K562 (cell line): Measurements from ENCODE around the gene ZNF385C. TPM values are rescaled to one million over a fixed set of nuclear protein-coding genes. Genes with fewer than 3 reads are reported as not detected.

ENCODE experiments used
- ARID2 ChIP-seq: fragments of 450-650 bp; IDR thresholded peaks from 2 replicates; pipeline ENCODE4 v1.6.1; 2017; ENCODE audit warnings: antibody characterized with exemption, mild to moderate bottlenecking
- BCOR ChIP-seq: fragments of 450-650 bp; IDR thresholded peaks from 2 replicates; pipeline ENCODE4 v1.6.1; 2016
- BRF1 ChIP-seq: IDR thresholded peaks from 3 replicates; pipeline ENCODE4 v1.6.1; 2011; ENCODE audit warnings: borderline replicate concordance, mild to moderate bottlenecking; ENCODE audit not compliant: insufficient read length; ENCODE audit errors: extremely low read depth
- CBX3 ChIP-seq, 2 experiments: IDR thresholded peaks; 1 replicate in 1 of 2; 2 replicates in 1 of 2; pipeline ENCODE4 v1.6.1; 2012; ENCODE audit warnings: inconsistent platforms in 2 of 2, low read length in 2 of 2, borderline replicate concordance in 1 of 2, control low read depth in 1 of 2
- CEBPB ChIP-seq: fragments of 450-650 bp; IDR thresholded peaks from 2 replicates; pipeline ENCODE4 v1.6.1; 2016; ENCODE audit warnings: missing genetic modification characterization, missing compliant biosample characterization
- ESRRA ChIP-seq: fragments of 450-650 bp; IDR thresholded peaks from 2 replicates; pipeline ENCODE4 v1.6.1; 2014; ENCODE audit warnings: low read depth, mild to moderate bottlenecking, moderate library complexity, borderline replicate concordance
- ETV1 ChIP-seq: fragments of 450-650 bp; conservative IDR thresholded peaks from 2 replicates; pipeline ENCODE4 v1.6.1; 2016; ENCODE audit warnings: missing genetic modification characterization, control low read depth, low read depth, missing compliant biosample characterization
- FOXK2 ChIP-seq, 2 experiments: fragments of 450-650 bp; IDR thresholded peaks in 1 of 2; conservative IDR thresholded peaks in 1 of 2; 2 replicates each; pipeline ENCODE4 v1.6.1; 2016; ENCODE audit warnings: low read depth in 2 of 2, mild to moderate bottlenecking in 1 of 2
- GATA2 ChIP-seq: sonication (generic); formaldehyde crosslinking; IDR thresholded peaks from 2 replicates; pipeline ENCODE4 v1.4.0; 2020; ENCODE audit warnings: mild to moderate bottlenecking, missing genetic modification reagents
- HDAC6 ChIP-seq: IDR thresholded peaks from 2 replicates; pipeline ENCODE4 v1.6.1; 2012; ENCODE audit warnings: low read depth, mild to moderate bottlenecking, control low read depth, inconsistent platforms, low read length, moderate library complexity
- HNRNPL ChIP-seq: fragments of 200-400 bp; formaldehyde crosslinking; IDR thresholded peaks from 2 replicates; pipeline ENCODE4 v1.6.1; 2017; ENCODE audit warnings: low read depth, mild to moderate bottlenecking, low read length
- KAT2B ChIP-seq: IDR thresholded peaks from one replicate; pipeline ENCODE4 v1.6.1; 2012; ENCODE audit warnings: low read depth, mild to moderate bottlenecking, control low read depth, inconsistent platforms, low read length, moderate library complexity
- KLF16 ChIP-seq: IDR thresholded peaks from 2 replicates; pipeline ENCODE4 v1.6.1; 2016; ENCODE audit warnings: antibody characterized with exemption
- NCOA1 ChIP-seq: fragments of 450-650 bp; IDR thresholded peaks from 2 replicates; pipeline ENCODE4 v1.6.1; 2016; ENCODE audit warnings: low read depth
- NRF1 ChIP-seq, 2 experiments: fragments of 450-650 bp; IDR thresholded peaks in 1 of 2; conservative IDR thresholded peaks in 1 of 2; 2 replicates each; pipeline ENCODE4 v1.6.1; 2014; ENCODE audit warnings: mild to moderate bottlenecking in 2 of 2
- POLR2H ChIP-seq: IDR thresholded peaks from 2 replicates; pipeline ENCODE4 v1.6.1; 2016; ENCODE audit warnings: missing genetic modification characterization, low read depth, mild to moderate bottlenecking, control low read depth, missing compliant biosample characterization, moderate library complexity
- RNF2 ChIP-seq: sonication (generic); IDR thresholded peaks from 2 replicates; pipeline ENCODE4 v1.6.1; 2016
- TCF3 ChIP-seq: sonication (generic); formaldehyde crosslinking; IDR thresholded peaks from 2 replicates; pipeline ENCODE4 v1.4.0; 2020; ENCODE audit warnings: mild to moderate bottlenecking, missing genetic modification reagents
- TGIF2 ChIP-seq: sonication (generic); formaldehyde crosslinking; IDR thresholded peaks from 2 replicates; pipeline ENCODE4 v1.8.1; 2022; ENCODE audit warnings: mild to moderate bottlenecking, missing genetic modification reagents, moderate library complexity
- XRCC5 ChIP-seq: fragments of 200-400 bp; formaldehyde crosslinking; IDR thresholded peaks from 2 replicates; pipeline ENCODE4 v1.6.1; 2017; ENCODE audit warnings: low read depth, mild to moderate bottlenecking, low read length
- ZNF212 ChIP-seq: fragments of 450-650 bp; formaldehyde crosslinking; IDR thresholded peaks from 2 replicates; pipeline ENCODE4 v1.4.0; 2020; ENCODE audit warnings: mild to moderate bottlenecking
- ZNF444 ChIP-seq: fragments of 250-450 bp; sonication (Bioruptor Pico); IDR thresholded peaks from 2 replicates; pipeline ENCODE4 v1.4.0; 2020; ENCODE audit warnings: mild to moderate bottlenecking, moderate library complexity
- polyA plus RNA-seq, 8 experiments: library from polyadenylated mRNA; depleted of rRNA in 4 of 8; stranded (reverse) in 5 of 8; unstranded in 3 of 8; fragments of >200 nt; fragmentation: Nextera tagmentation in 2 of 8; fragmentation: Illumina TruSeq in 1 of 8; extraction: Ambion mirVana in 2 of 8; extraction: Trizol in 1 of 8; gene quantifications; 2 replicates each; pipeline versions ENCODE4 v1.2.1 to v1.2.3, GENCODE V29; 2011 to 2014; ENCODE audit warnings: inconsistent platforms in 1 of 8, missing spikeins in 1 of 8
- total RNA-seq, 7 experiments: library from RNA; depleted of rRNA in 6 of 7; stranded (reverse); fragments of >200 nt in 6 of 7; fragmentation: Illumina TruSeq in 2 of 7; extraction: Trizol in 2 of 7; gene quantifications; 2 replicates each; pipeline versions ENCODE4 v1.2.1 to v1.2.3, GENCODE V29; 2011 to 2021; ENCODE audit warnings: low replicate concordance in 1 of 7
- TF ChIP-seq, protein P1 (sequence below): fragments of 450-650 bp; IDR thresholded peaks from one replicate; pipeline ENCODE4 v1.6.1; 2018; ENCODE audit warnings: mild to moderate bottlenecking, moderate library complexity; ENCODE audit not compliant: partially characterized antibody

ZNF385C gene
- total and polyA plus RNA-seq, 9 of the 15 experiments (the other 6 are each of a cell fraction or from before 2014, with no cell fraction given): 0.03 to 0.35 (median 0.18) TPM; not detected in 1

DNA sequence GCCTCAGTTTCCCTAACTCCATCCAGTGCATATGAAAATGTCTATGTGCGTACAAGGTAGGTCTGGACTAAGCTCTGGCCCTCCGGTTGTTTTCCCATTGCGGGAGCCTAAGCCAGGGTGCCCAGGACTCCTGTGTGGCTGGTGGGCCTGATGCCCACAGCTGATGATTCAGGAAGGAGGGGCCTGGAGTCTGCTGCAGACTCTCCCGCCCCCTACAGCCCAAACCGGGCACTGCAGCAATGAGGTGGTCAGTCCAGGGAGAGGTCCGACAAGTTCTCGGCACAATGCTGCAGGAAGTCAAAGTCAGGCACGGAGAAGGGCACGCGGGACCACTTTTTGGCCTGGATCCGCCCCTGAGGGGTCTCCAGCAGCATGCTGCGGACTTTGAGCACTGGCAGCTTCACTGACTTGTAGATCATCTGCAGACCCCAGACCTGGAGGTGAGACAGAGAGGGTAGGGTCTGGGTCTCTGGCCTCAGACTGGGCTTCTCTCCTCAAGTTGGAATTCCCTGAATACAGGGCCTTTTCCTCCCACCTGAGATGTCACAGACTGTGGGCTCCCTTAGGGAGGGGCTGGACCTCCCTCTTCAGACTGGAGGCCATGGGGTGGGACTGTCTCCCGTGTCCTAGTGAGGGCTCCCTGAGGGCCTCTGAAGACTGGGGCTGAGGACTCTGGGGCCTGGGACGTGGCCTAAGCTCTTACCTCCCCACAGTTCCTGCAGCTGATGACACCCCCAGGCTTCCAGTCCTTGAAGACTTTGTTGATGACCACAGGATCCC is 3.4 kb upstream of the ZNF385C start (continued):
- TF ChIP-seq ZNF212 (CRISPR knock-in tag): no peak
- TF ChIP-seq NCOA1: no peak
- TF ChIP-seq ESRRA: 0 out of 2 replicates have a peak, but pooled peaks have one; percentile 16
- no peak for TF ChIP-seq ETV1
- no peak for TF ChIP-seq BRF1
- TF ChIP-seq BCOR: peak; percentile 77
- peak; percentile 69; the same call in 1 of the 2 replicates for TF ChIP-seq KLF16
- TF ChIP-seq CEBPB (tag): no peak
- no peak for TF ChIP-seq KAT2B
- no peak for TF ChIP-seq NRF1 (conservative IDR thresholded peaks at IDR 0.05 in 1 of 2, IDR thresholded peaks at IDR 0.05 in 1 of 2)
- TF ChIP-seq ARID2: peak; percentile 80; the same call in 1 of the 2 replicates
- no peak for TF ChIP-seq POLR2H (tag)
- TF ChIP-seq GATA2 (CRISPR knock-in tag): no peak
- TF ChIP-seq TGIF2: no peak
- no peak for TF ChIP-seq CBX3 (IDR thresholded peaks at IDR 0.05; ENCODE audit: borderline replicate concordance in 1 of 2, low read length in 2 of 2)
- no peak for TF ChIP-seq TCF3 (CRISPR knock-in tag)
- TF ChIP-seq, protein P1, sequence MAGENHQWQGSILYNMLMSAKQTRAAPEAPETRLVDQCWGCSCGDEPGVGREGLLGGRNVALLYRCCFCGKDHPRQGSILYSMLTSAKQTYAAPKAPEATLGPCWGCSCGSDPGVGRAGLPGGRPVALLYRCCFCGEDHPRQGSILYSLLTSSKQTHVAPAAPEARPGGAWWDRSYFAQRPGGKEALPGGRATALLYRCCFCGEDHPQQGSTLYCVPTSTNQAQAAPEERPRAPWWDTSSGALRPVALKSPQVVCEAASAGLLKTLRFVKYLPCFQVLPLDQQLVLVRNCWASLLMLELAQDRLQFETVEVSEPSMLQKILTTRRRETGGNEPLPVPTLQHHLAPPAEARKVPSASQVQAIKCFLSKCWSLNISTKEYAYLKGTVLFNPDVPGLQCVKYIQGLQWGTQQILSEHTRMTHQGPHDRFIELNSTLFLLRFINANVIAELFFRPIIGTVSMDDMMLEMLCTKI: no peak
- no peak for TF ChIP-seq ZNF444
- TF ChIP-seq HNRNPL: no peak
- no peak for TF ChIP-seq FOXK2 (conservative IDR thresholded peaks at IDR 0.05 in 1 of 2, IDR thresholded peaks at IDR 0.05 in 1 of 2; ENCODE audit: low read depth in 2 of 2)
- TF ChIP-seq XRCC5: 0 out of 2 replicates have a peak, but pooled peaks have one; percentile 35
- TF ChIP-seq HDAC6: no peak
- no peak for TF ChIP-seq RNF2
